Activated naive CD4-positive, alpha-beta T cell treated with anti-CD3 and anti-CD28 coated beads, Interleukin-2, amount 10 ng/mL, durations not matched to agents 7 days and 5 days (primary cell): ENCODE data around the gene DLEC1.

Experiments used
- CTCF ChIA-PET: fragments of 350-600 bp; sonication (Branson Sonifier 250); formaldehyde crosslinking; loops from one replicate; lab custom pipeline; 2021; ENCODE audit warnings: antibody characterized with exemption; lab: Charles Lee
- DNase-seq: peaks from one replicate; pipeline ENCODE4 v3.0.0-alpha.2; 2020
- H3K27ac Mint-ChIP-seq: one replicate; pipeline ENCODE4 v1.8.0; 2021; ENCODE audit warnings: mild to moderate bottlenecking, moderate library complexity, mixed read lengths
- H3K27me3 Mint-ChIP-seq: one replicate; pipeline ENCODE4 v1.8.0; 2021; ENCODE audit warnings: mild to moderate bottlenecking, mixed read lengths
- H3K36me3 Mint-ChIP-seq: one replicate; pipeline ENCODE4 v1.8.0; 2021; ENCODE audit warnings: mixed read lengths
- H3K4me1 Mint-ChIP-seq: one replicate; pipeline ENCODE4 v1.8.0; 2021; ENCODE audit warnings: mixed read lengths
- H3K4me3 Mint-ChIP-seq: one replicate; pipeline ENCODE4 v1.8.0; 2021; ENCODE audit warnings: mild to moderate bottlenecking, moderate library complexity, mixed read lengths
- H3K9me3 Mint-ChIP-seq: one replicate; pipeline ENCODE4 v1.8.0; 2021; ENCODE audit warnings: mixed read lengths

The DLEC1 gene

GRCh38 chr3:38168151-38169026 lies 129.4 kb downstream of the DLEC1 start:
- Mint-ChIP-seq H3K27me3 (peaks cover 3% of the 10 kb centered on the region), H3K4me1 (peaks cover 81% of the 10 kb centered on the region), H3K27ac (no peak overlapping the region), H3K9me3 (no peaks in the 10 kb centered on the region), H3K36me3 (peaks cover 38% of the 10 kb centered on the region), H3K4me3 (no peak overlapping the region)
- DNase-seq: no peak
- CTCF ChIA-PET: no interaction called here

DNA sequence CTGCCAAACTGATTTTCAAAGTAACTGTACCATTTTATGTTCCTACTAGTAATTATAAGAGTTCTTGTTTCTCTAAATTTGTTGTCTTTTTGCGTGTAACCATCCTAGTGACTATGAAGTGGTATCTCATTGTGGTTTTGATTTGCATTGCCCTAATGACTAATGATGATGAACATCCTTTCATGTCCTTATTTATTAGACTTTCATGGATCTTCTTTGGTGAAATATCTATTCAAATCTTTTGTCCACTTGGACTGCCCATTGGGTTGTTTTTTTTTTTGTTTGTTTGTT lies 130.0 kb downstream of the DLEC1 start:
- peaks cover 3% of the 10 kb centered on the region for H3K27me3 Mint-ChIP-seq
- H3K4me1 Mint-ChIP-seq: peaks cover 81% of the 10 kb centered on the region
- no peak overlapping the region for H3K4me3 Mint-ChIP-seq
- peaks cover 38% of the 10 kb centered on the region for H3K36me3 Mint-ChIP-seq
- H3K27ac Mint-ChIP-seq: no peak overlapping the region
- H3K9me3 Mint-ChIP-seq: no peaks in the 10 kb centered on the region
- no peak for DNase-seq
- CTCF ChIA-PET: no interaction called here

DNA sequence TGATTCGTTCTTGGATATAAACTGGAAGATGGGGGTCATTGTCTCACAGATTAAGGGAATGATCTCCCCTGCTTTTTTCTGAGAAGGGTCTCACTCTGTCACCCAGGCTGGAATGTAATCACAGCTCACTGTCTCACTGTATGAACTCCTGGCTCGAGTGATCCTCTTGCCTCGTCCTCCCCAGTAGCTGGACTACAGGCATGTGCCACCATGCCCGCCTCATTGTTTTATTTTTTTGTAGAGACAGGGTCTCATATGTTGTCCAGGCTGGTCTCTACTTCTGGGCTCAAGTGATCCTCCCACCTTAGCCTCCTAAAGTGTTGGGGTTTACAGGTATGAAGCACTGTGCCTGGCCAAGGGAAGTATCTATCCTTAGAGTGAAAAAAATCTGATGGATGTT lies 131.7 kb downstream of the DLEC1 start:
- Mint-ChIP-seq H3K36me3 (peaks cover 38% of the 10 kb centered on the region), H3K4me3 (no peak overlapping the region), H3K9me3 (no peaks in the 10 kb centered on the region), H3K4me1 (peaks cover 84% of the 10 kb centered on the region), H3K27ac (no peak overlapping the region), H3K27me3 (no peaks in the 10 kb centered on the region)
- no peak for DNase-seq
- CTCF ChIA-PET: no interaction called here

GRCh38 chr3:38171622-38172021 lies 132.6 kb downstream of the DLEC1 start:
- no peaks in the 10 kb centered on the region for H3K9me3 Mint-ChIP-seq
- no peaks in the 10 kb centered on the region for H3K27me3 Mint-ChIP-seq
- no peak overlapping the region for H3K4me3 Mint-ChIP-seq
- no peak for DNase-seq
- H3K27ac Mint-ChIP-seq: no peak overlapping the region
- peaks cover 33% of the 10 kb centered on the region for H3K36me3 Mint-ChIP-seq
- H3K4me1 Mint-ChIP-seq: peaks cover 77% of the 10 kb centered on the region
- CTCF ChIA-PET: no interaction called here
